ENCODE results near the gene ATP10B.

GRCh38 chr5:160797020-160797419 lies 55.0 kb downstream of the ATP10B start:
- TF ChIP-seq ZNF274 (IDR thresholded peaks at IDR 0.05; ENCODE audit: low read length), result no peak
- no peak for TF ChIP-seq ZNF274 (tag by site-specific recombination; IDR thresholded peaks at IDR 0.05; ENCODE audit: borderline replicate concordance)
- TF ChIP-seq CTCF (tag by site-specific recombination; IDR thresholded peaks at IDR 0.05), result no peak
- no peak for TF ChIP-seq PATZ1 (tag by site-specific recombination; IDR thresholded peaks at IDR 0.05)
- no peak for TF ChIP-seq ZNF580 (tag by site-specific recombination; IDR thresholded peaks at IDR 0.05)
- no peak for TF ChIP-seq MYNN (tag by site-specific recombination; IDR thresholded peaks at IDR 0.05; ENCODE audit: borderline replicate concordance)
- TF ChIP-seq ZSCAN23 (tag by site-specific recombination; IDR thresholded peaks at IDR 0.05), result no peak
- TF ChIP-seq ZNF670 (tag by site-specific recombination; IDR thresholded peaks at IDR 0.05; ENCODE audit: low read depth), result no peak
- TF ChIP-seq EGR2 (tag by site-specific recombination; IDR thresholded peaks at IDR 0.05; ENCODE audit: low read depth), result no peak

Data from HEK293 (cell line).